Stimulated activated naive B cell treated with anti-CD40 and anti-IgM and Interleukin-4, amounts not matched to agents 10 μg/mL and 1 μg/mL and 100 μg/mL, for 72 hours (primary cell): ENCODE data around the gene ZNF677.
A peak's percentile ranks its signal among the peaks of the same experiment; 100 is the strongest.
"Not testable (repeated sequence)": the region's sequence is repeated elsewhere in the genome, so short reads cannot be mapped to it uniquely, and the experiment has no call there.

Experiments
- ATAC-seq, 2 donors: fragments of 150-1000 bp; cut with Tn5 transposase; replicated peaks; 2 replicates each; pipeline ENCODE4 v1.10.0; 2021; ENCODE audit warnings: moderate library complexity in 1 of 2
- DNase-seq: peaks from one replicate; pipeline ENCODE4 v3.0.0; 2021
- H3K27ac Mint-ChIP-seq: one replicate; pipeline ENCODE4 v1.8.0; 2022; ENCODE audit warnings: mild to moderate bottlenecking, mixed read lengths
- H3K27me3 Mint-ChIP-seq, 2 donors: one replicate each; pipeline ENCODE4 v1.8.0; 2022; ENCODE audit warnings: mixed read lengths in 2 of 2
- H3K36me3 Mint-ChIP-seq, 2 donors: one replicate each; pipeline ENCODE4 v1.8.0; 2022; ENCODE audit warnings: mixed read lengths in 2 of 2, mild to moderate bottlenecking in 1 of 2
- H3K4me1 Mint-ChIP-seq, 2 donors: one replicate each; pipeline ENCODE4 v1.8.0; 2022; ENCODE audit warnings: mixed read lengths in 2 of 2, mild to moderate bottlenecking in 1 of 2
- H3K4me3 Mint-ChIP-seq, 2 donors: one replicate each; pipeline ENCODE4 v1.8.0; 2022; ENCODE audit warnings: mild to moderate bottlenecking in 2 of 2, mixed read lengths in 2 of 2, moderate library complexity in 1 of 2
- H3K9me3 Mint-ChIP-seq, 2 donors: one replicate each; pipeline ENCODE4 v1.8.0; 2022; ENCODE audit warnings: mixed read lengths in 2 of 2, mild to moderate bottlenecking in 1 of 2

Gene ZNF677

DNA sequence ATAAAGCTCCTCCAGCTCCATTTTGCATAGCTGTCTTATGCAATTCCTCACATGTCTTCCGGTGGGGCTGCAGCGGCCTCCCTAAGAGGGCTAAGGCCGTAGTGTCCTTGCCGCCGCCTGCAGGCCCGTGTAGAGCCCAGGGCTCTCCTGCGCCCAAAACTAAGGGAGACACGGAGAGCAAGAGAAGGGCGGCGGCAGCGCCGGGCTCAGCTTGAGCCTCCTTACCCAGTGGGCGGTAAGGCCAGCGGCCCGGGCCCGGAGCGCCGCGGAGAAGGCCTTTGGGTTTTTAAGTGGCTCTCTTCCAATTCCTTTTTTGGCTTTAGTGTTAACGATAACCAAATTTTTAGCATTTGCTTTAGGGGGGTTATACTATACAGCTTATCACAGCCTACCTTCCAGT is 30.1 kb downstream of the ZNF677 start:
- Mint-ChIP-seq H3K27me3 (no peaks in the 10 kb centered on the region), H3K9me3 (peaks cover 30 to 35% of the 10 kb centered on the region in 2 donors), H3K27ac (no peak overlapping the region), H3K4me3 (no peak overlapping the region), H3K4me1 (no peaks in the 10 kb centered on the region), H3K36me3 (peaks cover 17 to 42% of the 10 kb centered on the region in 2 donors)
- DNase-seq (no peak), ATAC-seq (no peak)

DNA sequence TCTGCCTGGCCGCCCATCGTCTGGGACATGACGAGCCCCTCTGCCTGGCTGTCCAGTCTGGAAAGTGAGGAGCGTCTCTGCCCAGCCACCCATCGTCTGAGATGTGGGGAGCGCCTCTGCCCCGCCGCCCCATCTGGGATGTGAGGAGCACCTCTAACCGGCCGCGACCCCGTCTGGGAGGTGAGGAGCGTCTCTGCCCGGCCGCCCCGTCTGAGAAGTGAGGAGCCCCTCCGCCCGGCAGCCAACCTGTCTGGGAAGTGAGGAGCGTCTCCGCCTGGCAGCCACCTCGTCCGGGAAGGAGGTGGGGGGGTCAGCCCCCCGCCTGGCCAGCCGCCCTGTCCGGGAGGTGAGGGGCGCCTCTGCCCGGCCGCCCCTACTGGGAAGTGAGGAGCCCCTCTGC is 32.0 kb downstream of the ZNF677 start:
- not testable (repeated sequence) for H3K27ac Mint-ChIP-seq, ATAC-seq, H3K27me3 Mint-ChIP-seq, H3K4me1 Mint-ChIP-seq, H3K4me3 Mint-ChIP-seq, DNase-seq
- Mint-ChIP-seq H3K36me3 (peaks cover 15 to 45% of the 10 kb centered on the region in 2 donors), H3K9me3 (peaks cover 35 to 42% of the 10 kb centered on the region in 2 donors)

DNA sequence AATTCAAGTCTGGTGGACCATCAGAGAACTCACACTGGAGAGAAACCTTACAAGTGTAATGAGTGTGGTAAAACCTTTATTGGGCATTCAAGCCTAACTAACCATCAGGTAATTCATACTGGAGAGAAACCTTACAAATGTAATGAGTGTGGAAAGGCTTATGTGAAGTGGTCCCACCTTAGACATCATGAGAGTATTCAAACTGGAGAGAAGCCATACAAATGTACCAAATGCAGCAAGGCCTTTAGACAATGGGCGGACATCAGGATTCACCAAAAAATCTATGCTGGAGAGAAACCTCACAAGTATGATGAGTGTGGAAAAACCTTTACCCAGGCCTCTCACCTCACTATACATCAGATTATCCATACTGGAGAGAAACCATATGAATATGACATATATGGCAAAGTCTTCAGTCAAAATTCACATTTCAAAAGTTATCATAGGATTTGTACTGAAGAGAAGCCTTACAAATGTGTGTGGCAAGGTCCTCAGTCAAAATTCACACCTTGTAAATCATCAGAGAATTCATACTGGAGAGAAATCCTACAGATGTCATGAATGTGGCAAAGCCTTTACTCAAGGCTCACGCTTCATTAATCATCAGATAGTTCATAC is 41.9 kb downstream of the ZNF677 start:
- no peak overlapping the region for H3K4me3 Mint-ChIP-seq
- peaks cover 64 to 75% of the 10 kb centered on the region in 2 donors for H3K36me3 Mint-ChIP-seq
- H3K27me3 Mint-ChIP-seq: no peaks in the 10 kb centered on the region
- no peak overlapping the region for H3K27ac Mint-ChIP-seq
- no peaks in the 10 kb centered on the region for H3K4me1 Mint-ChIP-seq
- H3K9me3 Mint-ChIP-seq: peaks cover 31 to 38% of the 10 kb centered on the region in 2 donors
- DNase-seq (no peak), ATAC-seq (no peak)

DNA sequence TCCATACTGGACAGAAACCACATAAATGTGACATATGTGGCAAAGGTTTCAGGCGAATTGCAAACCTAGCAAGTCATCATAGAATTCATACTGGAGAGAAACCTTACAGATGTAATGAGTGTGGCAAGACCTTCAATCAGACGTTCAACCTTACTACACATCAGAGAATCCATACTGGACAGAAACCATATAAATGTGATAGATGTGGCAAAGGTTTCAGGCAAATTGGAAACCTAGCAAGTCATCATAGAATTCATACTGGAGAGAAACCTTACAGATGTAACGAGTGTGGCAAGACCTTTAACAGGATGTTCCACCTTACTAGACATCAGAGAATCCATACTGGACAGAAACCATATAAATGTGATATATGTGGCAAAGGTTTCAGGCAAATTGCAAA is 43.1 kb downstream of the ZNF677 start:
- DNase-seq, H3K27me3 Mint-ChIP-seq, H3K4me3 Mint-ChIP-seq, H3K4me1 Mint-ChIP-seq, ATAC-seq, H3K27ac Mint-ChIP-seq: not testable (repeated sequence)
- Mint-ChIP-seq H3K36me3 (peaks cover 73 to 85% of the 10 kb centered on the region in 2 donors), H3K9me3 (peaks cover 38 to 45% of the 10 kb centered on the region in 2 donors)

DNA sequence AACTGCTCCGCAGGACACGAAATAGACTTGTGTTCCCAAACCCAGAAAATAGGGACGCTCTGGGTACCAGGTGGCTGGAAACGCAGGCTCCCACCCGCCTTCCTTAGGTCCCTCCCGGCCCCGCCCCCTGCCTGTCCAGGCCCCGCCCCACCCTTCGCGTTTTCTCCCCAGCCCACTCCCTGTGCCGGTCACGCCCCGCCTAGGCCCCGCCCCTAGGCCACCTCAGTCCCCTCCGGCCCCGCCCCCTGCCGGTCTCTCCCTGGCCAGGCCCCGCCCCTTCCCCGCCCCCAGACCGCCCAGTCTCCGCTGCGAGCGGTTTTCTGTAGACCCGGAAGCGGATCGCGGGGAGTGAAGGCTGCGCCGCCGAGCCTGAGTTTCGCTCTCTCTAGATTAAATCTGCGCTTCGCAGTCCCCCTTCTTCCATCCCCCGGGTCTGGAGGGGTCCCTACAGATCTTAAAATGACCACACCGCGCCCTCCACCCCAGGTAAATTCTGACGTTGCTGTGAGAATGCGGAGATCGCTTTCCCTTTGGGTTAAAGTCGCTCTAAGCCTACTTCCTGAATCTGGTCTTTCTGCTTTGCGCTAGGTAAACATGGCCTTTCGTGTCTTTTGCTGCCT is 57.8 kb downstream of the ZNF677 start:
- Mint-ChIP-seq H3K4me1 (peaks cover 28 to 38% of the 10 kb centered on the region in 2 donors), H3K9me3 (peaks cover 18 to 20% of the 10 kb centered on the region in 2 donors), H3K4me3 (peak overlapping the region; percentile 98 to 100), H3K27me3 (no peaks in the 10 kb centered on the region), H3K36me3 (peaks cover 40 to 48% of the 10 kb centered on the region in 2 donors), H3K27ac (peak overlapping the region; percentile 99)
- peak; percentile 83 for DNase-seq
- peak; percentile 67 to 78 for ATAC-seq

DNA sequence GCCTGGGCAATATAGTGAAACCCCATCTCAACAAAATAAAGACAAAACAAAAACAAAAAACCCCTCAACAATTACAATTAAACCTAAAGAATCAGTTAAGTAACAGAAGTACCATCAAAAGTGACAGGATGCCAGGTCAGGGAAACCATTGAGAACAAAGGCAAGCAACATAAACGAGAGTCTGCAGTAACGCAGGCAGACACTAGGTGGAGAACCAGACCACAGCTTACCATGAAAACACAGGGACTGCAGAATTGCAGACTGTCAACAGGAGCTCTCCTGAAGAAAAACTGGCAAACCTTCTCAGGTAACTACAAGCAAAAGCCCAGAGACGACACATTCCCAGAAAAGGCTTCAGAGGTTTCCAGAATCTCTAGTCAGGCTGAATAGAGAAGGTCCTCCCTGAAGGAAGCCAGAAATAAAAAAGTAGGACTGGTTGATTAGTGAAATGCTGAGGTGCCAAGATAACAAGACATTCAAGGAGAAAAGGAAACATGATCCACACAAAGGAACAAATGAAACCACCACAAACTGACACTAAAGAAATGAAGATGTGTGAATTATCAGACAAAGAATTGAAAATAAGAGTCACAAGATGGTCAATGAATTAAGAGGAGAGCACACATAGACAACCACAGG is 59.3 kb downstream of the ZNF677 start:
- H3K36me3 Mint-ChIP-seq: peaks cover 33 to 45% of the 10 kb centered on the region in 2 donors
- peak overlapping the region; percentile 6 for H3K27ac Mint-ChIP-seq
- no peaks in the 10 kb centered on the region for H3K27me3 Mint-ChIP-seq
- ATAC-seq (peak; percentile 33 to 40), DNase-seq (peak; percentile 73)
- no peak overlapping the region for H3K4me3 Mint-ChIP-seq
- H3K9me3 Mint-ChIP-seq: peaks cover 12 to 15% of the 10 kb centered on the region in 2 donors
- peaks cover 28 to 35% of the 10 kb centered on the region in 2 donors for H3K4me1 Mint-ChIP-seq

DNA sequence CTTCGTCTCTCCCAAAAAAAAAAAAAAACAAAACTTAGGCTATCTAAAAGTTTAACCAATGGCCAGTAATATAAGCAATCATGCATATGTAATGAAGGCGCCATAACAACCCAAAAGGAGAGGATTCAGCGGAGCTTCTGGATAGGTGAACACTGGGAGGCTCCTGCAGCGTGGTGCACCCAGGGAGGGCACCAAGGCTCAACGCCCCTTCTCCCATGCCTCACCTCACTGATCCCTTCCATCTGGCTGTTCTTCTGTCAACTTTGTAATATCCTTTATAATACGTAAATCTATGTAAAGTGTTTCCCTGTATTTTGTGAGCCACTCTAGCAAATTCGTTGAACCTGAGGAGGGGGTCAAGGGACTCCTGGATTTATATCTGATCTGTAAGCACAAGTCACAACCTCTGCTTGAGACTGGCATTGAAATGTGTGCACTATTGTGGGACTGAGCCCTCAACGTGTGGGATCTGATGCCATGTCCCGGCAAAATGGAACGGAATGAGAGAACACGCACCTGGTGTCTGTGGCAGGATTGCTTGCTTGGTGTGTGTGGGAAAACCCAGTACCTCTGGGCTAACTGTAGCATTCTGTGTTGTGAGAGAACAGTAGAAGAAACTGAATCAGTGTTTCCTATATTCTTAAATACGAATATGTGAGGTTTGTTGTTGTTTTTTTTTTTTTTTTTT is 61.0 kb downstream of the ZNF677 start:
- Mint-ChIP-seq H3K27ac (peak overlapping the region; percentile 95), H3K4me1 (peaks cover 35 to 42% of the 10 kb centered on the region in 2 donors), H3K4me3 (peak overlapping the region; percentile 92 to 96), H3K36me3 (peaks cover 26 to 37% of the 10 kb centered on the region in 2 donors), H3K27me3 (no peaks in the 10 kb centered on the region), H3K9me3 (peaks cover 12 to 17% of the 10 kb centered on the region in 2 donors)
- DNase-seq (no peak), ATAC-seq (peak; percentile 3 to 4)

DNA sequence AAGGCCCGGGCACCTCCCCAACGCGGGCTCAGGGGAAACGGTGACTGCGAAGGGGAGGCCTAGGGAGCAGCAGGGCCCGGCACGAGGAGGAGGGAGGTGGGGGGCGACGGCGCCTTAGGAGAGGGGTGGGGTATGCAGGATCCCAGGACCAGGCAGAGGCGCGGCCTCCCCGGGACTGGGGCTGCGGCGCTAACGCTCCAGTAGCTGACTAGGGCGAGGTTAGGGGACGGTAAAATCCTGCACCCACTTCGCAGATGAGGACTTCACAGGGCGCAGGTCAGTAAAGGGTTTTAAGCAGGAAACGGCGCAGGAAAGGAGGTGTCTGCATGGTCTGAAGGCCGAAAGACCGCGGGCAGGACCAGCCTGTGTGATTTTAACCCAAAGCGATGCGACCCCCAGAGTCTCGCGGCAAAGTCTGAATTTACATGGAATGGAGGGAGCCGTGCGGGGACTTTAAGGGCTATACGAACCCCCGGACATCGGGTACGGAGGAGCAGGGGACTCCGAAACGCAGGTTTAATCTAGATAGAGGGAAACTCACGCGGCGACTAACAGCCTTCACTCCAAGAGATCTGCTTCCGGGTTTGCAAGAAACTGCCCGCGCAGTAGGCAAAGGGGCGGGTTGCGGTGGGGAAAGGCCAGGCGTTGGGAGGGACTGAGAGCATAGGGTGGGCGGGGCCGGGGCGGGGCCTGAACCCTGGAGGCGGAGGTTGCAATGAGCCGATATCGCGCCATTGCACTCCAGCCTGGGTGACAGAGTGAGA is 61.7 kb downstream of the ZNF677 start, which contains the start of gene ZNF665:
ZNF665 (minus strand) TSS at position 588 of the 764 bp plus-strand sequence. CDS start 10,460 bp downstream, outside the sequence.
- H3K9me3 Mint-ChIP-seq: peaks cover 11 to 19% of the 10 kb centered on the region in 2 donors
- peaks cover 24 to 36% of the 10 kb centered on the region in 2 donors for H3K36me3 Mint-ChIP-seq
- peak within 1 kb of the TSS; percentile 92 to 96 for H3K4me3 Mint-ChIP-seq
- peak within 1 kb of the TSS; percentile 95 for H3K27ac Mint-ChIP-seq
- DNase-seq: peak; percentile 84
- no peaks in the 10 kb centered on the region for H3K27me3 Mint-ChIP-seq
- peak; percentile 82 to 86 for ATAC-seq
- H3K4me1 Mint-ChIP-seq: peaks cover 36 to 41% of the 10 kb centered on the region in 2 donors

DNA sequence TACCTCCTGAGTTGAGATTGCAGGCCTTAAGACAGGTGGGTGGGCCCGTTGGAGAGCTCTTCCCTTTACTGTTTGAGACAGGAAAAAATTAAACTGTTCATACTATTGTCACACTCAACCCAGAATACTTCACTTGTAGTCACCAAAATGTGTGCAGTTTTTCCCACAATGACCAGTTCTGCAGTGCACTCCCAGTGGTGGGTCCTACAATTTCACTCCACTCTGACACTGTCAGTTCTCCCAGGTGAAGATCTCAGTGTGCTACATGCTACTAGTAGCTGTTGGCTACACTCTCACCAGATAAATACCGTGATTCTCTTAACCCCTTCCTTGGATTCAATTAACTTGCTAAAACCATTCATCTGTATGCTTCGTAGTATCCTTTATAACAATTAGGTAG is 64.4 kb downstream of the ZNF677 start:
- Mint-ChIP-seq H3K9me3 (peaks cover 11 to 20% of the 10 kb centered on the region in 2 donors), H3K27me3 (no peaks in the 10 kb centered on the region), H3K36me3 (peaks cover 27 to 36% of the 10 kb centered on the region in 2 donors), H3K4me1 (peaks cover 29 to 39% of the 10 kb centered on the region in 2 donors), H3K4me3 (no peak overlapping the region), H3K27ac (peak overlapping the region; percentile 20)
- ATAC-seq (no peak), DNase-seq (no peak)

DNA sequence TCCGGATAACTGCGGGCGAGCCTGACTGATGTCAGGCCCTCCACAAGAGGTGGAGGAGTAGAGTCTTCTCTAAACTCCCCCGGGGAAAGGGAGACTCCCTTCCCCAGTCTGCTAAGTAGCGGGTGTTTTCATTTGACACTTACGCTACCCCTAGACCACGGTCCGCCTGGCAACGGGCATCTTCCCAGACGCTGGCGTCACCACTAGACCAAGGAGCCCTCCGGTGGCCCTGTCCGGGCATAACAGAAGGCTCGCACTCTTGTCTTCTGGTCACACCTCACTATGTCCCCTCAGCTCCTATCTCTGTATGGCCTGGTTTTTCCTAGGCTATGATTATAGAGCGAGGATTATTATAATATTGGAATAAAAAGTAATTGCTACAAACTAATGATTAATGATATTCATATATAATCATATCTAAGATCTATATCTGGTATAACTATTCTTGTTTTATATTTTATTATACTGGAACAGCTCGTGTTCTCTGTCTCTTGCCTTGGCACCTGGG is 64.9 kb downstream of the ZNF677 start:
- not testable (repeated sequence) for ATAC-seq

More for the DNA sequence above, 64.9 kb downstream of the ZNF677 start:
- not testable (repeated sequence) for H3K27me3 Mint-ChIP-seq, DNase-seq, H3K4me3 Mint-ChIP-seq, H3K27ac Mint-ChIP-seq
- peaks cover 28 to 39% of the 10 kb centered on the region in 2 donors for H3K36me3 Mint-ChIP-seq
- peaks cover 29 to 36% of the 10 kb centered on the region in 2 donors for H3K4me1 Mint-ChIP-seq
- peaks cover 11 to 20% of the 10 kb centered on the region in 2 donors for H3K9me3 Mint-ChIP-seq
